IMR-90 (cell line): Measurements from ENCODE around the gene GOLGA5. TPM values are rescaled to one million over a fixed set of nuclear protein-coding genes. Genes with fewer than 3 reads are reported as not detected.

Experiments used
- ATAC-seq: fragments of 200-7000 bp; cut with Tn5 transposase; 2 replicates; pipeline ENCODE4 v1.9.1; 2020; ENCODE audit warnings: low read depth, mild to moderate bottlenecking, moderate library complexity
- BruUV-seq: library from RNA; stranded (reverse); fragments of 400-500 nt; replicated peaks from 2 replicates; lab custom pipeline; 2021; lab: Mats Ljungman, UMichigan
- CTCF ChIA-PET: fragments of 300-600 bp; formaldehyde crosslinking; extraction: SDS; loops from one replicate; lab custom pipeline; 2021; ENCODE audit warnings: antibody characterized with exemption; lab: Yijun Ruan, JAX
- POLR2A ChIA-PET: fragments of 300-600 bp; sonication (Branson Sonifier 250); formaldehyde crosslinking; loops from one replicate; lab custom pipeline; 2022; ENCODE audit warnings: antibody characterized with exemption; ENCODE audit not compliant: unreplicated experiment; lab: Charles Lee
- DNase-seq: peaks from one replicate; pipeline ENCODE4 v3.0.0; 2013
- H2AFZ ChIP-seq: replicated peaks from 2 replicates; pipeline ENCODE3; 2013; ENCODE audit warnings: low read length, mild to moderate bottlenecking; ENCODE audit not compliant: poor library complexity
- H2AK5ac ChIP-seq: 2 replicates; pipeline ENCODE4 v1.6.1; 2013; ENCODE audit warnings: low read depth, low read length, inconsistent platforms
- H2AK9ac ChIP-seq: replicated peaks from 2 replicates; pipeline ENCODE3; 2013; ENCODE audit warnings: mild to moderate bottlenecking, low read depth, low read length, moderate library complexity; ENCODE audit not compliant: poor library complexity
- H2BK120ac ChIP-seq: 2 replicates; pipeline ENCODE4 v1.6.1; 2013; ENCODE audit warnings: low read depth, low read length, inconsistent platforms
- H2BK15ac ChIP-seq: 3 replicates; pipeline ENCODE4 v1.6.1; 2013; ENCODE audit warnings: low read depth, low read length, inconsistent platforms
- H2BK20ac ChIP-seq: 2 replicates; pipeline ENCODE4 v1.6.1; 2013; ENCODE audit warnings: low read depth, mild to moderate bottlenecking, inconsistent platforms, low read length, moderate library complexity
- H2BK5ac ChIP-seq: 2 replicates; pipeline ENCODE4 v1.6.1; 2013; ENCODE audit warnings: mild to moderate bottlenecking, low read depth, low read length, inconsistent platforms; ENCODE audit not compliant: poor library complexity, severe bottlenecking
- H3K14ac ChIP-seq: replicated peaks from 2 replicates; pipeline ENCODE4 v1.6.1; 2013; ENCODE audit warnings: low read depth, low read length, inconsistent platforms
- H3K18ac ChIP-seq: 2 replicates; pipeline ENCODE4 v1.6.1; 2013; ENCODE audit warnings: low read depth, low read length, control low read depth
- H3K23ac ChIP-seq: 2 replicates; pipeline ENCODE4 v1.6.1; 2013; ENCODE audit warnings: low read depth, low read length, inconsistent platforms
- H3K27ac ChIP-seq: 2 replicates; pipeline ENCODE4 v1.5.1; 2013; ENCODE audit warnings: mild to moderate bottlenecking, control low read depth, low read length; ENCODE audit not compliant: insufficient read depth
- H3K27me3 ChIP-seq: 2 replicates; pipeline ENCODE4 v1.6.1; 2013; ENCODE audit warnings: low read length; ENCODE audit not compliant: control insufficient read depth, insufficient read depth
- H3K36me3 ChIP-seq: 2 replicates; pipeline ENCODE4 v1.6.1; 2013; ENCODE audit warnings: low read length, mixed read lengths; ENCODE audit not compliant: control insufficient read depth, insufficient read depth
- H3K4ac ChIP-seq: 2 replicates; pipeline ENCODE4 v1.6.1; 2013; ENCODE audit warnings: low read depth, low read length, inconsistent platforms
- H3K4me1 ChIP-seq: 2 replicates; pipeline ENCODE4 v1.6.1; 2013; ENCODE audit warnings: low read length, mixed read lengths; ENCODE audit not compliant: control insufficient read depth, insufficient read depth
- H3K4me2 ChIP-seq: 2 replicates; pipeline ENCODE4 v1.6.1; 2013; ENCODE audit warnings: low read depth, mild to moderate bottlenecking, control low read depth, low read length, moderate library complexity
- H3K4me3 ChIP-seq: 2 replicates; pipeline ENCODE4 v1.5.1; 2013; ENCODE audit warnings: low read depth, mild to moderate bottlenecking, control low read depth, low read length, moderate library complexity; ENCODE audit not compliant: insufficient read depth
- H3K56ac ChIP-seq: 2 replicates; pipeline ENCODE4 v1.6.1; 2013; ENCODE audit warnings: low read length, inconsistent platforms; ENCODE audit not compliant: insufficient read depth; ENCODE audit errors: extremely low read depth
- H3K79me1 ChIP-seq, 2 experiments: 2 replicates each; pipeline ENCODE4 v1.6.1; 2013; ENCODE audit warnings: low read length in 2 of 2, inconsistent platforms in 1 of 2, low read depth in 1 of 2
- H3K9ac ChIP-seq: 2 replicates; pipeline ENCODE4 v1.6.1; 2013; ENCODE audit warnings: low read depth, low read length, control low read depth
- H3K9me1 ChIP-seq: 2 replicates; pipeline ENCODE4 v1.6.1; 2013; ENCODE audit warnings: low read length, inconsistent platforms; ENCODE audit not compliant: insufficient read depth
- H3K9me3 ChIP-seq: 2 replicates; pipeline ENCODE4 v1.6.1; 2013; ENCODE audit warnings: low read length; ENCODE audit not compliant: control insufficient read depth, insufficient read depth
- H4K20me1 ChIP-seq: 2 replicates; pipeline ENCODE4 v1.6.1; 2013; ENCODE audit warnings: low read length, inconsistent platforms; ENCODE audit not compliant: insufficient read depth
- H4K5ac ChIP-seq: 2 replicates; pipeline ENCODE4 v1.6.1; 2013; ENCODE audit warnings: mild to moderate bottlenecking, low read depth, low read length, control low read depth
- H4K8ac ChIP-seq, 2 experiments: 2 replicates each; pipeline ENCODE4 v1.6.1; 2013; ENCODE audit warnings: low read depth in 2 of 2, low read length in 2 of 2, control low read depth in 1 of 2, inconsistent platforms in 1 of 2
- H4K91ac ChIP-seq: 2 replicates; pipeline ENCODE4 v1.6.1; 2013; ENCODE audit warnings: low read depth, low read length, inconsistent platforms; ENCODE audit not compliant: insufficient read depth
- CTCF ChIP-seq: conservative IDR thresholded peaks from 2 replicates; pipeline ENCODE4 v1.5.1; 2012; ENCODE audit warnings: mild to moderate bottlenecking, low read depth, low read length, improper control_type of control experiment
- MAFK ChIP-seq: IDR thresholded peaks from 2 replicates; pipeline ENCODE4 v1.6.1; 2012; ENCODE audit warnings: low read depth, low read length, improper control_type of control experiment
- POLR2A ChIP-seq: IDR thresholded peaks from 2 replicates; pipeline ENCODE4 v1.6.1; 2012; ENCODE audit warnings: mild to moderate bottlenecking, low read depth, low read length
- SMC3 ChIP-seq: fragments of 150-350 bp; IDR thresholded peaks from 2 replicates; pipeline ENCODE4 v1.6.1; 2016; ENCODE audit warnings: low read depth, mild to moderate bottlenecking, antibody characterized with exemption, low read length, moderate library complexity
- WGBS, 2 experiments: methylation state at CpG; one replicate each; pipeline versions ENCODE4 v1.1.5 to v1.1.7; 2013; ENCODE audit warnings: missing lambda C conversion rate in 2 of 2; ENCODE audit not compliant: insufficient read length in 1 of 2; ENCODE audit errors: extremely low coverage in 2 of 2; 5-methylcytosine and 5-hydroxymethylcytosine counted together
- dilution Hi-C: fragments of 300-500 bp; cut with HindIII; formaldehyde crosslinking; loops from one replicate; pipeline ENCODE4 v1.14.3; 2018; ENCODE audit warnings: low sequenced_read_pairs; ENCODE audit not compliant: unreplicated experiment
- in situ Hi-C: fragments of 300-500 bp; cut with MboI; formaldehyde crosslinking; loops from 3 replicates; pipeline ENCODE4 v1.14.3; 2019; ENCODE audit warnings: low sequenced_read_pairs, inconsistent platforms, mixed read lengths
- intact Hi-C: fragments of 100-400 bp; cut with micrococcal nuclease; formaldehyde crosslinking; loops from 2 replicates; pipeline ENCODE4 v1.10.0; 2022
- polyA plus RNA-seq, 3 experiments: library from polyadenylated mRNA; depleted of rRNA; stranded (reverse); fragments of >200 nt; gene quantifications; 2 replicates each; pipeline ENCODE4 v1.2.3, GENCODE V29; 2012; ENCODE audit warnings: low replicate concordance in 1 of 3
- total RNA-seq: library from RNA; depleted of rRNA; stranded (reverse); fragments of >200 nt; gene quantifications from 2 replicates; pipeline ENCODE4 v1.2.3, GENCODE V29; 2012
- TF ChIP-seq, protein P1 (sequence below): fragments of 150-350 bp; IDR thresholded peaks from 2 replicates; pipeline ENCODE4 v1.6.1; 2017; ENCODE audit warnings: mild to moderate bottlenecking, antibody characterized with exemption, low read length, low read depth

Gene GOLGA5
- total and polyA plus RNA-seq, 2 of the 4 experiments (the other 2 are of a cell fraction) = 35.0 to 59.5 TPM

- 0 out of 2 replicates have a peak, but pooled peaks cover 2% of the 10 kb centered on the region for H3K27me3 ChIP-seq
- no peak overlapping the region for H4K91ac ChIP-seq
- H2BK15ac ChIP-seq = no peak overlapping the region
- no peak overlapping the region for H3K9ac ChIP-seq
- H3K27ac ChIP-seq = no peak overlapping the region
- BruUV-seq = no TSS peak
- intact Hi-C loops = no loop called here
- H2BK5ac ChIP-seq = no peak overlapping the region
- in situ Hi-C loops = no loop called here
- H3K56ac ChIP-seq = no peak overlapping the region
- no peak overlapping the region for H3K18ac ChIP-seq
- no peak overlapping the region for H3K23ac ChIP-seq
- H3K9me1 ChIP-seq = no peaks in the 10 kb centered on the region
- H3K79me1 ChIP-seq = no peaks in the 10 kb centered on the region
- WGBS, 2 experiments = no CpG with 5 or more reads among the region's 2 CpGs
- no peak overlapping the region for H2AFZ ChIP-seq
- H3K4me3 ChIP-seq = no peak overlapping the region
- no peaks in the 10 kb centered on the region for H3K9me3 ChIP-seq
- no peak for TF ChIP-seq SMC3
- no peak for TF ChIP-seq MAFK
- TF ChIP-seq, protein P1, sequence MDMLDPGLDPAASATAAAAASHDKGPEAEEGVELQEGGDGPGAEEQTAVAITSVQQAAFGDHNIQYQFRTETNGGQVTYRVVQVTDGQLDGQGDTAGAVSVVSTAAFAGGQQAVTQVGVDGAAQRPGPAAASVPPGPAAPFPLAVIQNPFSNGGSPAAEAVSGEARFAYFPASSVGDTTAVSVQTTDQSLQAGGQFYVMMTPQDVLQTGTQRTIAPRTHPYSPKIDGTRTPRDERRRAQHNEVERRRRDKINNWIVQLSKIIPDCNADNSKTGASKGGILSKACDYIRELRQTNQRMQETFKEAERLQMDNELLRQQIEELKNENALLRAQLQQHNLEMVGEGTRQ = peak; percentile 89
- TF ChIP-seq CTCF = no peak
- no peak for TF ChIP-seq POLR2A
- no peak overlapping the region for H3K4me2 ChIP-seq
- H3K4me1 ChIP-seq = peaks cover 2% of the 10 kb centered on the region; the same call in 1 of the 2 replicates
- H4K8ac ChIP-seq = no peak overlapping the region
- H3K36me3 ChIP-seq = peaks cover 1% of the 10 kb centered on the region; the same call in 1 of the 2 replicates
- CTCF ChIA-PET = no interaction called here
- H3K14ac ChIP-seq = no peak overlapping the region
- H4K20me1 ChIP-seq = no peaks in the 10 kb centered on the region
- no peak overlapping the region for H2AK9ac ChIP-seq
- ATAC-seq = peak; percentile 52
- DNase-seq = peak; percentile 82
- H4K5ac ChIP-seq = no peak overlapping the region
- POLR2A ChIA-PET = no interaction called here
- dilution Hi-C loops = no loop called here
- no peak overlapping the region for H2BK20ac ChIP-seq
- H3K4ac ChIP-seq = no peak overlapping the region
- H2AK5ac ChIP-seq = no peak overlapping the region
- H2BK120ac ChIP-seq = no peak overlapping the region
Measured at GRCh38 chr14:92846162-92846897, 52.2 kb downstream of the GOLGA5 start.
